ENCODE measurements around the gene PXK. TPM values are rescaled to one million over a fixed set of nuclear protein-coding genes. Genes with fewer than 3 reads are reported as not detected.
A peak's percentile ranks its signal among the peaks of the same experiment; 100 is the strongest.

The PXK gene
- total and polyA plus RNA-seq, 2 donors from 2014 or later: 21.6 to 24.8 TPM

DNA sequence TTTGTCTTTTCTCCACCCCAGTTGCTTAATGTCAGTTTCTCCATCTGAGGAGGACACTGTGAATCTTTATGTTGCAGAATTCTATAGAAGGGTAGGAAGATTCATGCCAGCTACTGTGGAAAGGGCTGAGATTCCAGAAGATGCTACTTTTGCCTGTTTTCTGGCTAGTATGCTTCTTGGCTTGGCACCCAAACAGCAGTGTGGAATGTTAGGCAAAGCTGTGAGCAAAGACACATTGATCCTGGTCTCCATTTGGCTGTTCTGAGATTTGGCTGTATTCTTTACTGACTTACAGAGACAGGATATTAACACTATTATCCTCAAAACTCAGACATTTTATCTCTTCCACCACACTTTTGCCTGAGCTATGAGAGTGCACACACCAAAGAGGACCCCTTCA is 61.6 kb downstream of the PXK start:
- H3K9me3 ChIP-seq (ENCODE audit: control insufficient read depth in 2 of 3, insufficient read depth in 1 of 3, low read length in 3 of 3): no peaks in the 10 kb centered on the region
- no peak overlapping the region for H3K9ac ChIP-seq (ENCODE audit: low read length in 3 of 3)
- H3K4me3 ChIP-seq (ENCODE audit: low read length in 3 of 3): no peak overlapping the region
- FAIRE-seq (no peak), DNase-seq (no peak)
- H3K36me3 ChIP-seq (ENCODE audit: control insufficient read depth in 2 of 3, insufficient read depth in 3 of 3, low read length in 3 of 3): peaks cover 0 to 35% (median 14%) of the 10 kb centered on the region in 3 donors
- intact Hi-C loops (cut with DNase I): no loop called here
- TF ChIP-seq, protein P1, sequence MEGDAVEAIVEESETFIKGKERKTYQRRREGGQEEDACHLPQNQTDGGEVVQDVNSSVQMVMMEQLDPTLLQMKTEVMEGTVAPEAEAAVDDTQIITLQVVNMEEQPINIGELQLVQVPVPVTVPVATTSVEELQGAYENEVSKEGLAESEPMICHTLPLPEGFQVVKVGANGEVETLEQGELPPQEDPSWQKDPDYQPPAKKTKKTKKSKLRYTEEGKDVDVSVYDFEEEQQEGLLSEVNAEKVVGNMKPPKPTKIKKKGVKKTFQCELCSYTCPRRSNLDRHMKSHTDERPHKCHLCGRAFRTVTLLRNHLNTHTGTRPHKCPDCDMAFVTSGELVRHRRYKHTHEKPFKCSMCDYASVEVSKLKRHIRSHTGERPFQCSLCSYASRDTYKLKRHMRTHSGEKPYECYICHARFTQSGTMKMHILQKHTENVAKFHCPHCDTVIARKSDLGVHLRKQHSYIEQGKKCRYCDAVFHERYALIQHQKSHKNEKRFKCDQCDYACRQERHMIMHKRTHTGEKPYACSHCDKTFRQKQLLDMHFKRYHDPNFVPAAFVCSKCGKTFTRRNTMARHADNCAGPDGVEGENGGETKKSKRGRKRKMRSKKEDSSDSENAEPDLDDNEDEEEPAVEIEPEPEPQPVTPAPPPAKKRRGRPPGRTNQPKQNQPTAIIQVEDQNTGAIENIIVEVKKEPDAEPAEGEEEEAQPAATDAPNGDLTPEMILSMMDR (IDR thresholded peaks at IDR 0.05; ENCODE audit: borderline replicate concordance, extremely low read depth, insufficient read depth): no peak
- no peak overlapping the region for H3K27ac ChIP-seq (ENCODE audit: low read depth in 2 of 2, low read length in 2 of 2)
- H3K27me3 ChIP-seq (ENCODE audit: control insufficient read depth, insufficient read depth, low read length): no peaks in the 10 kb centered on the region
- H3K4me1 ChIP-seq (ENCODE audit: control insufficient read depth in 2 of 3, insufficient read depth in 2 of 3, low read depth in 1 of 3, low read length in 3 of 3): peaks cover 0 to 6% (median 3%) of the 10 kb centered on the region in 3 donors

- H3K36me3 ChIP-seq (ENCODE audit: control insufficient read depth in 2 of 3, insufficient read depth in 3 of 3, low read length in 3 of 3): peaks cover 0 to 48% (median 21%) of the 10 kb centered on the region in 3 donors
- peaks cover 0 to 3% (median 0%) of the 10 kb centered on the region in 3 donors for H3K4me1 ChIP-seq (ENCODE audit: control insufficient read depth in 2 of 3, insufficient read depth in 2 of 3, low read depth in 1 of 3, low read length in 3 of 3)
- DNase-seq: no peak
- no peak overlapping the region for H3K9ac ChIP-seq (ENCODE audit: low read length in 3 of 3)
- FAIRE-seq: no peak
- H3K9me3 ChIP-seq (ENCODE audit: control insufficient read depth in 2 of 3, insufficient read depth in 1 of 3, low read length in 3 of 3): no peaks in the 10 kb centered on the region
- intact Hi-C loops (cut with DNase I): no loop called here
- no peaks in the 10 kb centered on the region for H3K27me3 ChIP-seq (ENCODE audit: control insufficient read depth, insufficient read depth, low read length)
- TF ChIP-seq, protein P1 (IDR thresholded peaks at IDR 0.05; ENCODE audit: borderline replicate concordance, extremely low read depth, insufficient read depth): no peak
- H3K4me3 ChIP-seq (ENCODE audit: low read length in 3 of 3): no peak overlapping the region
- no peak overlapping the region for H3K27ac ChIP-seq (ENCODE audit: low read depth in 2 of 2, low read length in 2 of 2)
Measured at GRCh38 chr3:58398669-58399333, 66.1 kb downstream of the PXK start.

- Histone ChIP-seq H3K4me1 (ENCODE audit: control insufficient read depth in 2 of 3, insufficient read depth in 2 of 3, low read depth in 1 of 3, low read length in 3 of 3) (no peaks in the 10 kb centered on the region), H3K36me3 (ENCODE audit: control insufficient read depth in 2 of 3, insufficient read depth in 3 of 3, low read length in 3 of 3) (peaks cover 0 to 20% (median 16%) of the 10 kb centered on the region in 3 donors), H3K9ac (ENCODE audit: low read length in 3 of 3) (no peak overlapping the region), H3K4me3 (ENCODE audit: low read length in 3 of 3) (no peak overlapping the region), H3K9me3 (ENCODE audit: control insufficient read depth in 2 of 3, insufficient read depth in 1 of 3, low read length in 3 of 3) (no peaks in the 10 kb centered on the region), H3K27me3 (ENCODE audit: control insufficient read depth, insufficient read depth, low read length) (no peaks in the 10 kb centered on the region), H3K27ac (ENCODE audit: low read depth in 2 of 2, low read length in 2 of 2) (no peak overlapping the region)
- FAIRE-seq (peak; percentile 51), DNase-seq (no peak)
- intact Hi-C loops (cut with DNase I): no loop called here
- TF ChIP-seq, protein P1 (IDR thresholded peaks at IDR 0.05; ENCODE audit: borderline replicate concordance, extremely low read depth, insufficient read depth): no peak
Measured at GRCh38 chr3:58403513-58404109, 70.9 kb downstream of the PXK start.

All from kidney (tissue), 14 donors.